ENCODE results near the gene SMARCE1.
A peak's percentile ranks its signal among the peaks of the same experiment; 100 is the strongest.

SMARCE1 gene

GRCh38 chr17:40647624-40648383 lies at the start of gene SMARCE1:
Gene SMARCE1, minus strand, starts transcription at chr17:40647818. Its CDS starts 2,016 bp downstream, at chr17:40645802.
- DNase-seq (ENCODE audit: low read depth): peak; percentile 50

- no peak for DNase-seq (ENCODE audit: low read depth)
Measured at GRCh38 chr17:40697297-40697696, 49.7 kb upstream of the SMARCE1 start.

- no peak for DNase-seq (ENCODE audit: low read depth)
Measured at GRCh38 chr17:40696651-40697072, 49.0 kb upstream of the SMARCE1 start.

GRCh38 chr17:40695874-40696472 lies 48.4 kb upstream of the SMARCE1 start:
- DNase-seq (ENCODE audit: low read depth): no peak

GRCh38 chr17:40694584-40694983 lies 47.0 kb upstream of the SMARCE1 start:
- no peak for DNase-seq (ENCODE audit: low read depth)

- no peak for DNase-seq (ENCODE audit: low read depth)
Measured at GRCh38 chr17:40687106-40687505, 39.5 kb upstream of the SMARCE1 start.

GRCh38 chr17:40686192-40686591 lies 38.6 kb upstream of the SMARCE1 start:
- DNase-seq (ENCODE audit: low read depth): no peak

- no peak for DNase-seq (ENCODE audit: low read depth)
Measured at GRCh38 chr17:40680998-40681397, 33.4 kb upstream of the SMARCE1 start.

DNA sequence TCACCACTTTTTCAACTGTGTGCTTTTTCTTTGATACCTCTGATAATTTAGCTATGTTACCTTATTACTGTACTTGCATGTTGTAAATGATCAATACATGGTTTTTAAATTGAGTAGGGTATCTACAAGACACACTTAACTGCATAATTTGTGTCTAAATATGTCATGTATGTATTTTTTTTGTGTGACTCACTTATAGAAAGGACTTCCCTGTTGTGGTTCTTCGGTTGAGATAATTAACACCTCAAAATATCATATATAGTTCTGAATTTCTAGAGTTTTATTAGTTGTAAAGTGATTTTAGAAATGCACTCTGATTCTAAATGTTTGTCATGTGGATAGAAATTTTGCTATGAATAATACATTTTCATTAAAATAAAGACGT lies 31.9 kb upstream of the SMARCE1 start:
- DNase-seq (ENCODE audit: low read depth): no peak

DNA sequence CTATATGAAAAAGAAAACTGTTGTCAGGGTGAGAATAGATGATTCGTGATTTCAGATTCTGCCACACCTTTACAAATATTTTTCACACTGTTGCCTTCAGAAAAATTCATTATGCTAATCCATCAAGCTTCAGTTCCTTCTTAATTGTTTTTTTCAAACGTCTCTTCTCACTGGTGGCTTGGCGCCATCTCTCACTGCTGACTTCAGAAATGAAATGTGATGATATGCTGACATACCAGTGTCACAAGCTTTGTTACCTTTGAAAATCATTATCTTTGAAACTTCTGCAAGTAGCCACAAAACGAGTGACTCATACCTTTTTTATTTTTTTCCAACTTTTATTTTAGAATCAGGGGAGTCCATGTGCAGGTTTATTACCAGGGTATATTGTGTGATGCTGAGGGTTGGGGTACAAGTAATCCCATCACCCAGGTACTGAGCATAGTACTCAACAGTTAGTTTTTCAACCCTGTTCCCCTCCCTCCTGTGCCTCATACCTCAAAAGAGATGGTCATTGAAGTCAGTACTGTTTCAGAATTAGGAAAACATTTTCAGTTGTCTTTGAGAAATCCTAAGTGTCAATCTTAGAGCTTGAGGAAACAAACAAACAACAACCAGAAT lies 31.4 kb upstream of the SMARCE1 start:
- no peak for DNase-seq (ENCODE audit: low read depth)

- no peak for DNase-seq (ENCODE audit: low read depth)
Measured at GRCh38 chr17:40675905-40676304, 28.3 kb upstream of the SMARCE1 start.

- no peak for DNase-seq (ENCODE audit: low read depth)
Measured at GRCh38 chr17:40672654-40673053, 25.0 kb upstream of the SMARCE1 start.

DNA sequence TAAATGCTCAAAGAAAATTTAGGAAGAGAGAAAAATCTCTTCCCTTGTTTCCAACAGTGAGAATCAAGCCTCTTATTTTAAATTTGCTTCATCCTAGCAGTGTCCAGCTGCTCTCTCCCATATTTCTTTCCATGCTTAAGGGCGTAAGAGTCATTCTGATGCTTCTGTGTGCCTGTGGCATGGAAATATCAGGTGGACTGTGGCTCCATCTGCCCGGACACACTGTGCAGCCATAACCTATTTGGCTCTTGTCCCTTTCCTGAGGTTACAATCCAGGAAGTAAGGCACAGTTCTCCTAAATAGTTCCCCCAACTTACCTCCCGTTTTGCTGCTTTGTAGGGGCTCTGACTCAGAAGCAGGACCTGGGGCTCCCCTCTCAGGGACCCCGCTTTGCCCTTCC lies 23.7 kb upstream of the SMARCE1 start:
- no peak for DNase-seq (ENCODE audit: low read depth)

- no peak for DNase-seq (ENCODE audit: low read depth)
Measured at GRCh38 chr17:40666331-40666730, 18.7 kb upstream of the SMARCE1 start.

DNA sequence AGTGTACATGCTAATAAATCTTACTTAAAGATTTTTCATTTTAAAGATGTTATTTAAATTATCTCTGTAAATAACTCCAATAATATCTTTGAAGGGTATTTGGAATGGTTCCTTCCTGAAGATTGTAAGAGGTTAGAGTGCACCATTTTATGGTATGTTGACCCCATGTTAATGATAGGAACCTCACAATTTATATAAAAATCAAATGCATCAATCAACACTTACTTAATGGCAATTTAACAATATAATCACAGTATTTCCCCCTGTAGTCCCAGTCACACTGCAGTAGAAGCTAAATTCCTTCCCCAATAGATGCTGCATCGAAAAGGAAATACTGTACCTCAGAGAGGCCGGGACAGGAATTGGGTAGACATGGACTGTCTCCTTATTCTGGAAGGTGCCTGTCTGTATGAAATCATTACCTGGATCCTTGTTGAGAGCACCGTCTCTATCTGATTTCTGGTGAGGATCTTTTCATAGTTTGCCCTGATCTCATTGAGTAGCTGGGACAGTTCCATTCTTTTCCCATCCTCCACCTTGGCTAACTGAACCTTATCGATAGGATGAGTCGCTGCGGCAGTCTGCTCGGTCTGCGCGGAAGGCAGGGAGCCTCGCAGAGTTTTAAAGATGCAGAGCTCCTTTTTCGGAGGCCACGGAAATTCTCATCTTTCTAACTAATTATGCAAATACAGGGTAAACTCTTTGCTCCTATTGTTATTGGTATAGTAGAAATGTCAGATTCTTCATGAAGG lies 17.1 kb upstream of the SMARCE1 start, which contains the start of gene KRT222:
TSS of gene KRT222 (minus strand) at position 596 of the 752 bp plus-strand sequence. CDS start at position 518, 78 bp downstream.
- DNase-seq (ENCODE audit: low read depth): no peak

GRCh38 chr17:40663252-40663651 lies 15.6 kb upstream of the SMARCE1 start:
- no peak for DNase-seq (ENCODE audit: low read depth)

GRCh38 chr17:40659911-40660310 lies 12.3 kb upstream of the SMARCE1 start:
- no peak for DNase-seq (ENCODE audit: low read depth)

GRCh38 chr17:40658396-40658795 lies 10.8 kb upstream of the SMARCE1 start:
- no peak for DNase-seq (ENCODE audit: low read depth)

DNA sequence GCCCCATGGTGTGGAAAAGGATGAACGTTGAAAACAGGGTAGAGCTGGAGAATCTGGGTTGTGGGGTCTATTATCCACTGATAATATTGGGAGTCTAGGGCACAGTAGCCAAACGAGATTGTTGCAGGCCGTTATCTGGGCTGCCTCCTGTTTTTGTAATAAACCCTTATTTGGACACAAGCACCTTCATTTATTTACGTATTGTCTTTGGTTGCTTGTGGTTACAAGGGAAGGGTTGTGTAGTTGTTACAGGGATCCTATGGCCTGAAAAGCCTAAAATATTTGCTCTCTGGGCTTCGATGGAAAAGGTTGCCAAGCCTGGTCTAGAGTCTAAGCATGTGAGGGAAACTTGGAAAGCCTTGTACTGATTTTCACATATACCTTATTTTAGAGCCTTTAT lies 4.3 kb upstream of the SMARCE1 start:
- DNase-seq (ENCODE audit: low read depth): no peak

- DNase-seq (ENCODE audit: low read depth): no peak
Measured at GRCh38 chr17:40648384-40648968, 858 bp upstream of the SMARCE1 start.

GRCh38 chr17:40646791-40647623 lies 611 bp downstream of the SMARCE1 start:
- DNase-seq (ENCODE audit: low read depth): no peak
